Suprapubic skin (tissue), 4 donors: ENCODE data around the gene PRKACA. TPM values are rescaled to one million over a fixed set of nuclear protein-coding genes. Genes with fewer than 3 reads are reported as not detected.
A peak's percentile ranks its signal among the peaks of the same experiment; 100 is the strongest.

Experiments used
- DNase-seq, 2 donors: peaks; one replicate each; pipeline ENCODE4 v3.0.0-alpha.2; 2019; ENCODE audit warnings: low spot score in 2 of 2
- H3K27ac ChIP-seq: fragments of 200-600 bp; sonication (generic); one replicate; pipeline ENCODE4 v1.5.1; 2019
- H3K27me3 ChIP-seq: fragments of 200-600 bp; sonication (generic); one replicate; pipeline ENCODE4 v1.5.1; 2019
- H3K36me3 ChIP-seq: fragments of 200-600 bp; sonication (generic); one replicate; pipeline ENCODE4 v1.5.1; 2019
- H3K4me1 ChIP-seq: fragments of 200-600 bp; sonication (generic); one replicate; pipeline ENCODE4 v1.5.1; 2019
- H3K4me3 ChIP-seq: fragments of 200-600 bp; sonication (generic); one replicate; pipeline ENCODE4 v1.5.1; 2019; ENCODE audit warnings: mild to moderate bottlenecking
- H3K9me3 ChIP-seq: fragments of 200-600 bp; sonication (generic); one replicate; pipeline ENCODE4 v1.5.1; 2019
- CTCF ChIP-seq, 2 donors: fragments of 200-600 bp in 1 of 2; fragments of 450-650 bp in 1 of 2; sonication (generic) in 1 of 2; IDR thresholded peaks; one replicate each; pipeline ENCODE4 v1.5.1; 2016 to 2019; ENCODE audit warnings: antibody characterized with exemption in 2 of 2, mild to moderate bottlenecking in 1 of 2, moderate library complexity in 1 of 2
- EP300 ChIP-seq: sonication (generic); formaldehyde crosslinking; IDR thresholded peaks from one replicate; pipeline ENCODE4 v1.6.1; 2017; ENCODE audit warnings: antibody characterized with exemption
- POLR2A ChIP-seq, 2 donors: fragments of 450-650 bp; IDR thresholded peaks; one replicate each; pipeline ENCODE4 v1.6.1; 2017; ENCODE audit warnings: antibody characterized with exemption in 2 of 2, mild to moderate bottlenecking in 2 of 2, moderate library complexity in 2 of 2
- POLR2AphosphoS5 ChIP-seq, 3 donors: sonication (generic); formaldehyde crosslinking; IDR thresholded peaks; one replicate each; pipeline ENCODE4 v1.6.1; 2017; ENCODE audit warnings: antibody characterized with exemption in 3 of 3
- WGBS: methylation state at CpG from one replicate; pipeline ENCODE4 v1.1.5; 2018; 5-methylcytosine and 5-hydroxymethylcytosine counted together
- total RNA-seq, 4 donors: library from RNA; depleted of rRNA; stranded (reverse); fragments of >200 nt; gene quantifications; one replicate each; pipeline ENCODE4 v1.1.0, GENCODE V29; 2016

Gene PRKACA
- total RNA-seq, 4 donors from 2014 or later: 22.1 to 42.6 (median 31.2) TPM

- Histone ChIP-seq H3K27ac (peak overlapping the region; percentile 98), H3K36me3 (no peaks in the 10 kb centered on the region), H3K9me3 (no peaks in the 10 kb centered on the region), H3K4me1 (peaks cover 47% of the 10 kb centered on the region), H3K4me3 (peak overlapping the region; percentile 89), H3K27me3 (no peaks in the 10 kb centered on the region)
- no peak for DNase-seq
- WGBS: 67% methylated on average over 3 of the region's 3 CpGs
- TF ChIP-seq POLR2A (IDR thresholded peaks at IDR 0.05) (no peak), POLR2AphosphoS5 (IDR thresholded peaks at IDR 0.05) (no peak), EP300 (no peak), CTCF (IDR thresholded peaks at IDR 0.05) (no peak)
These were observed 1.6 kb upstream of the PRKACA start for GRCh38 chr19:14119146-14119545.

GRCh38 chr19:14118165-14119051, 846 bp upstream of the PRKACA start:
- peak in 1 of 2 donors; percentile 51 for TF ChIP-seq POLR2A (IDR thresholded peaks at IDR 0.05)
- TF ChIP-seq EP300: no peak
- no peak for TF ChIP-seq CTCF (IDR thresholded peaks at IDR 0.05)
- TF ChIP-seq POLR2AphosphoS5 (IDR thresholded peaks at IDR 0.05): peak in 2 of 3 donors; percentile 73 to 79
- Histone ChIP-seq H3K36me3 (no peaks in the 10 kb centered on the region), H3K9me3 (no peaks in the 10 kb centered on the region), H3K27me3 (no peaks in the 10 kb centered on the region), H3K27ac (peak overlapping the region; percentile 98), H3K4me3 (peak overlapping the region; percentile 89), H3K4me1 (peaks cover 54% of the 10 kb centered on the region)
- 4% methylated on average over 13 of the region's 61 CpGs for WGBS
- peak; percentile 93 to 95 for DNase-seq

GRCh38 chr19:14116918-14117578, 514 bp downstream of the PRKACA start:
- Histone ChIP-seq H3K27me3 (no peaks in the 10 kb centered on the region), H3K27ac (peak overlapping the region; percentile 98), H3K4me1 (peaks cover 68% of the 10 kb centered on the region), H3K4me3 (peak overlapping the region; percentile 89), H3K36me3 (no peaks in the 10 kb centered on the region), H3K9me3 (no peaks in the 10 kb centered on the region)
- no peak for TF ChIP-seq CTCF (IDR thresholded peaks at IDR 0.05)
- TF ChIP-seq POLR2AphosphoS5 (IDR thresholded peaks at IDR 0.05): no peak
- TF ChIP-seq POLR2A (IDR thresholded peaks at IDR 0.05): no peak
- TF ChIP-seq EP300: no peak
- peak in 1 of 2 donors; percentile 77 for DNase-seq
- WGBS: 2% methylated on average over 15 of the region's 33 CpGs

GRCh38 chr19:14116525-14116917, 1.0 kb downstream of the PRKACA start:
- TF ChIP-seq POLR2AphosphoS5 (IDR thresholded peaks at IDR 0.05) (no peak), POLR2A (IDR thresholded peaks at IDR 0.05) (no peak), EP300 (no peak), CTCF (IDR thresholded peaks at IDR 0.05) (no peak)
- Histone ChIP-seq H3K9me3 (no peaks in the 10 kb centered on the region), H3K27me3 (no peaks in the 10 kb centered on the region), H3K27ac (peak overlapping the region; percentile 98), H3K4me3 (peak overlapping the region; percentile 89), H3K36me3 (no peaks in the 10 kb centered on the region), H3K4me1 (peaks cover 71% of the 10 kb centered on the region)
- WGBS: 14% methylated on average over 6 of the region's 6 CpGs
- DNase-seq: no peak

GRCh38 chr19:14115756-14116155, 1.8 kb downstream of the PRKACA start:
- H3K9me3 ChIP-seq: no peaks in the 10 kb centered on the region
- H3K4me3 ChIP-seq: peak overlapping the region; percentile 89
- no peak for TF ChIP-seq POLR2AphosphoS5 (IDR thresholded peaks at IDR 0.05)
- WGBS: 82% methylated on average over 5 of the region's 5 CpGs
- H3K36me3 ChIP-seq: no peaks in the 10 kb centered on the region
- DNase-seq: no peak
- peaks cover 71% of the 10 kb centered on the region for H3K4me1 ChIP-seq
- no peaks in the 10 kb centered on the region for H3K27me3 ChIP-seq
- H3K27ac ChIP-seq: peak overlapping the region; percentile 12
